ENCODE results near the gene UBXN11.
"Not testable (repeated sequence)": the region's sequence is repeated elsewhere in the genome, so short reads cannot be mapped to it uniquely, and the experiment has no call there.

The UBXN11 gene

GRCh38 chr1:26335774-26336476, 29.5 kb upstream of the UBXN11 start:
- peaks cover 9% of the 10 kb centered on the region; the same call in 1 of the 2 replicates for H3K27me3 ChIP-seq (ENCODE audit: insufficient read depth, low read length)
- no peaks in the 10 kb centered on the region for H3K9me3 ChIP-seq (ENCODE audit: insufficient read depth, low read depth, low read length)
- peaks cover 8% of the 10 kb centered on the region for H3K36me3 ChIP-seq (ENCODE audit: insufficient read depth, low read length)
- H3K4me3 ChIP-seq (ENCODE audit: low read length) = peak overlapping the region; percentile 86
- H3K9ac ChIP-seq (ENCODE audit: low read depth, low read length) = peak overlapping the region; percentile 62
- H3K4me1 ChIP-seq (ENCODE audit: insufficient read depth, low read length) = peaks cover 25% of the 10 kb centered on the region
- WGBS = 3% methylated on average over 40 of the region's 41 CpGs
- H3K27ac ChIP-seq (ENCODE audit: low read depth, low read length) = no peak overlapping the region

- Histone ChIP-seq H3K36me3 (ENCODE audit: insufficient read depth, low read length) (peaks cover 16% of the 10 kb centered on the region), H3K4me1 (ENCODE audit: insufficient read depth, low read length) (peaks cover 24% of the 10 kb centered on the region)
- not testable (repeated sequence) for H3K4me3 ChIP-seq (ENCODE audit: low read length); H3K27me3 ChIP-seq (ENCODE audit: insufficient read depth, low read length); H3K27ac ChIP-seq (ENCODE audit: low read depth, low read length); H3K9me3 ChIP-seq (ENCODE audit: insufficient read depth, low read depth, low read length); H3K9ac ChIP-seq (ENCODE audit: low read depth, low read length)
- 96% methylated on average over 8 of the region's 8 CpGs for WGBS
Observed at GRCh38 chr1:26333312-26333711, 26.9 kb upstream of the UBXN11 start.

DNA sequence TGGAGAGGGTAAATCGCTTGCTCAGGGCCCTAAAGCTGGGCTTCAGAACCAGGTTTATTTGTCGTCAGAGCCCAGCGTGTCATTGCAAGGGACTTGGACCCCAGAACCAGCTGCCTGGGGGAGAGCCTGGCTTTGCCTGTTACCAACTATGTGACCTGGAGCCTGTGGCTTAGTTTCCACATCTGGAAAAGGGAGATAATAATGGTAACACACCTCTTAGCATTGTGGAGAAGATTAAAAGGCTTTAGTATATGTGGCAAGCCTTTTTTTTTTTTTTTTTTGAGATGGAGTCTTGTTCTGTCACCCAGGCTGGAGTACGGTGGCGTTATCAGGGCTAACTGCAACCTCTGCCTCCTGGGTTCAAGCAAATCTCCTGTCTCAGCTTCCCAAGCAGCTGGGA, 23.8 kb upstream of the UBXN11 start:
- Histone ChIP-seq H3K27me3 (ENCODE audit: insufficient read depth, low read length) (no peaks in the 10 kb centered on the region), H3K9me3 (ENCODE audit: insufficient read depth, low read depth, low read length) (no peaks in the 10 kb centered on the region), H3K9ac (ENCODE audit: low read depth, low read length) (no peak overlapping the region), H3K4me1 (ENCODE audit: insufficient read depth, low read length) (peaks cover 5% of the 10 kb centered on the region), H3K27ac (ENCODE audit: low read depth, low read length) (no peak overlapping the region), H3K4me3 (ENCODE audit: low read length) (no peak overlapping the region), H3K36me3 (ENCODE audit: insufficient read depth, low read length) (peaks cover 27% of the 10 kb centered on the region)
- 97% methylated on average over 5 of the region's 5 CpGs for WGBS

DNA sequence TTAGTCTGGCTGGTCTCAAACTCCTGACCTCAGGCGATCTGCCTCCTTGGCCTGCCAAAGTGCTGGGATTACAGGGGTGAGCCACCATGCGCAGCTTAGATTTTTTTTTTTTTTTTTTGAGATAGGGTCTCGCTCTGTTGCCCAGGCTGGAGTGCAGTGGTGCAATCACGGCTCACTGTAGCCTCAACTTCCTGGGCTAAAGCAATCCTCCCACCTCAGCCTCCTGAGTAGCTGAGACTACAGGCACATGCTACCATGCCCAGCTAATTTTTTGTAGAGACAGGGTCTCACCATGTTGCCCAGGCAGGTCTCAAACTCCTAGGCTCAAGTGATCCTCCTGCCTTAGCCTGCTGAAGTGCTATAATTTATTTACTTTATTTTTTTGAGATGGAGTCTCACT, 22.9 kb upstream of the UBXN11 start:
- not testable (repeated sequence) for H3K9ac ChIP-seq (ENCODE audit: low read depth, low read length); H3K4me1 ChIP-seq (ENCODE audit: insufficient read depth, low read length); H3K27ac ChIP-seq (ENCODE audit: low read depth, low read length); H3K4me3 ChIP-seq (ENCODE audit: low read length); H3K27me3 ChIP-seq (ENCODE audit: insufficient read depth, low read length); H3K9me3 ChIP-seq (ENCODE audit: insufficient read depth, low read depth, low read length)
- WGBS = 98% methylated on average over 4 of the region's 4 CpGs
- peaks cover 35% of the 10 kb centered on the region for H3K36me3 ChIP-seq (ENCODE audit: insufficient read depth, low read length)

- Histone ChIP-seq H3K27ac (ENCODE audit: low read depth, low read length) (no peak overlapping the region), H3K9me3 (ENCODE audit: insufficient read depth, low read depth, low read length) (no peaks in the 10 kb centered on the region), H3K4me3 (ENCODE audit: low read length) (no peak overlapping the region), H3K27me3 (ENCODE audit: insufficient read depth, low read length) (no peaks in the 10 kb centered on the region), H3K9ac (ENCODE audit: low read depth, low read length) (no peak overlapping the region), H3K4me1 (ENCODE audit: insufficient read depth, low read length) (no peaks in the 10 kb centered on the region), H3K36me3 (ENCODE audit: insufficient read depth, low read length) (peaks cover 43% of the 10 kb centered on the region)
- 84% methylated on average over 8 of the region's 8 CpGs for WGBS
Observed at GRCh38 chr1:26328597-26328996, 22.2 kb upstream of the UBXN11 start.

DNA sequence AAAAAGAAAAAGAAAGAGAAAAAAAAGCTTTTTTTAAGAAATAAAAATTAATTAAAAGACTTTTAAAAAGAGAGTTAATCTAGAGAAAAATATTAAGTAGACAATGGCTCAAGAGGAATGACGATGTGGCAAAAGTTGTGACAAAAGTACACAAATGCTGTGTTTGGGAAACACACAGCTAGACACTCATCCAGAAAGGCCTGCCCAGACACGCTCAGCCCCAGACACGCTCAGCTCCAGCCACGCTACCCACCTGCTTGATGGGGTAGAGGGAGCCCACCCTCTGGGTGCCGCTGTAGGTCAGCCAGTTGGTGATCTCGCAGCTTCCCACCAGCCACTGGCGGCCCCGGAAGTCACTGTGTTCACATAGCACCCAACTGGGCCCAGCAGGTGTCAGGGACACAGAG, 21.5 kb upstream of the UBXN11 start:
- H3K4me3 ChIP-seq (ENCODE audit: low read length) = no peak overlapping the region
- no peaks in the 10 kb centered on the region for H3K9me3 ChIP-seq (ENCODE audit: insufficient read depth, low read depth, low read length)
- WGBS = 83% methylated on average over 8 of the region's 8 CpGs
- no peak overlapping the region for H3K27ac ChIP-seq (ENCODE audit: low read depth, low read length)
- H3K36me3 ChIP-seq (ENCODE audit: insufficient read depth, low read length) = peaks cover 49% of the 10 kb centered on the region
- no peak overlapping the region for H3K9ac ChIP-seq (ENCODE audit: low read depth, low read length)
- H3K27me3 ChIP-seq (ENCODE audit: insufficient read depth, low read length) = no peaks in the 10 kb centered on the region
- no peaks in the 10 kb centered on the region for H3K4me1 ChIP-seq (ENCODE audit: insufficient read depth, low read length)

DNA sequence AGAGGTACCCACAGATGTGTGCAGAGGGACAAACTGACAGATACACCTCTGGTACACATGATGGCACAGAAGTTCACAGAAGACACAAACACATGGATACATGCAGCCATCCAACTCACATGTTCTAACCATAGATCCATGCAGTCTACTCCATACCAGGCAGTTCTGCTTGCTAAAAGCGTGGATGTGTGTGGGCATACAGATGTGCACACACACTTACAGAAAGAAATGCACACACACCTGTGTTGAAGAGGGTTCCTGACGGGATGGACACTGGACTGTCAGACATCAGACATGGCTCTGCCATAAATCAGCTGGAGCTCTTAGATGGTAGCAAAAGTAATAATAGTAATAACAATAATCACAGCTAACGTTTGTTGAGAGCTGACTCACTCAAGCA, 18.1 kb upstream of the UBXN11 start:
- Histone ChIP-seq H3K27me3 (ENCODE audit: insufficient read depth, low read length) (no peaks in the 10 kb centered on the region), H3K9ac (ENCODE audit: low read depth, low read length) (no peak overlapping the region), H3K4me3 (ENCODE audit: low read length) (no peak overlapping the region), H3K36me3 (ENCODE audit: insufficient read depth, low read length) (peaks cover 41% of the 10 kb centered on the region), H3K4me1 (ENCODE audit: insufficient read depth, low read length) (no peaks in the 10 kb centered on the region), H3K9me3 (ENCODE audit: insufficient read depth, low read depth, low read length) (no peaks in the 10 kb centered on the region), H3K27ac (ENCODE audit: low read depth, low read length) (no peak overlapping the region)
- 92% methylated on average over 3 of the region's 3 CpGs for WGBS

- Histone ChIP-seq H3K9me3 (ENCODE audit: insufficient read depth, low read depth, low read length) (no peaks in the 10 kb centered on the region), H3K4me1 (ENCODE audit: insufficient read depth, low read length) (no peaks in the 10 kb centered on the region), H3K9ac (ENCODE audit: low read depth, low read length) (no peak overlapping the region), H3K27me3 (ENCODE audit: insufficient read depth, low read length) (no peaks in the 10 kb centered on the region), H3K27ac (ENCODE audit: low read depth, low read length) (no peak overlapping the region), H3K4me3 (ENCODE audit: low read length) (no peak overlapping the region), H3K36me3 (ENCODE audit: insufficient read depth, low read length) (peaks cover 41% of the 10 kb centered on the region)
- 95% methylated on average over 2 of the region's 2 CpGs for WGBS
Observed at GRCh38 chr1:26323382-26323781, 16.9 kb upstream of the UBXN11 start.

DNA sequence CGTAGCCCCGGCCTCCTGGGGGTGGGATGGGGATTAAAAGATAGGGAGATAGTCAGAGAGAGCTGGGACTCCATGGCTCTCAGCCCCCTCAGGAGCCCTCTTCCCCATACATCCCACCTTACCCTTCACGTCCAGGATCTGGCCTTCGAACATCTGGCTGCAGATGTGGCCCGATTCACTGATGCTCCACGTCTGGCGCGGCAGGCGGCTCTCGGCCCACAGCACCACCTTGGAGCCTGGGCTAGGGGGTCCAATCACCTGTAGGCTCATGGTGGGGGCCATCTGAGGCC, 15.6 kb upstream of the UBXN11 start:
- Histone ChIP-seq H3K9ac (ENCODE audit: low read depth, low read length) (no peak overlapping the region), H3K4me1 (ENCODE audit: insufficient read depth, low read length) (peaks cover 9% of the 10 kb centered on the region), H3K9me3 (ENCODE audit: insufficient read depth, low read depth, low read length) (no peaks in the 10 kb centered on the region), H3K27me3 (ENCODE audit: insufficient read depth, low read length) (no peaks in the 10 kb centered on the region), H3K36me3 (ENCODE audit: insufficient read depth, low read length) (peaks cover 41% of the 10 kb centered on the region), H3K27ac (ENCODE audit: low read depth, low read length) (no peak overlapping the region), H3K4me3 (ENCODE audit: low read length) (no peak overlapping the region)
- 88% methylated on average over 10 of the region's 10 CpGs for WGBS

DNA sequence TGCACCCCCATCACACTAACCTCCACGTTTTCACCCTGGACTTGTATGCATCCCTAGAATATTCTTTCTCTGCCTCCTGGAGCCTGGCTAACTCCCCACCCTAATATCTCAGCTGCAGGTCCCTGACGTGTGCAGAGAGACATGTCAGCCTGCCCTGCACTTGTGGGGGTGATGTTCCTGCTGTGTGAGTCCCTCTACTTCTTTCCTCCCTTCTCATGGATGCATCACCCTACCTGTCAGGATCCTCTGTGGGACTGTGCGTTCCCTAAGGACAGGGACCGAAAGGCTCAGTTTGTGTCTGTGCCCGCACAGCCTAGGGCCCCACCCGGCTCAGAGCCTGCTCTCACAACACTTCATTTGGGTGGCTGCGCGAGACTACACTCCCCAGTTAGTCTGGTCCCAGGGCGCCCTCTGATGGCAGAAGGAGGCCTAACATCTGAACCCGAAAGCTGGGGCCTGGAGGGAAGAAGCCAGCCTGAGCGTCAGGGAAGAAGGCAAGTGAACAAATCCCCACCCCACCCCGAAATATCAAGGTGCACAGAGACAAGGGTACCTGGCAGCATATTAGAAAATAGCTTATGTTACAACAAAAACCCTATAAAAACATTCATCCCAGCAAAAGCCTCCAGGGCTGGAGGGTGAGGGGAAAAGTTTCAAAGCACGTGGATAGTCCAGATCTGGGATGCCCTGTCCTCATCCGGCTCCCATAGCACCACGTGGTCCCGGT, 15.0 kb upstream of the UBXN11 start:
- H3K4me1 ChIP-seq (ENCODE audit: insufficient read depth, low read length) = peaks cover 9% of the 10 kb centered on the region
- H3K27ac ChIP-seq (ENCODE audit: low read depth, low read length) = no peak overlapping the region
- no peak overlapping the region for H3K9ac ChIP-seq (ENCODE audit: low read depth, low read length)
- H3K9me3 ChIP-seq (ENCODE audit: insufficient read depth, low read depth, low read length) = no peaks in the 10 kb centered on the region
- peaks cover 37% of the 10 kb centered on the region for H3K36me3 ChIP-seq (ENCODE audit: insufficient read depth, low read length)
- no peaks in the 10 kb centered on the region for H3K27me3 ChIP-seq (ENCODE audit: insufficient read depth, low read length)
- 44% methylated on average over 15 of the region's 16 CpGs for WGBS
- no peak overlapping the region for H3K4me3 ChIP-seq (ENCODE audit: low read length)

GRCh38 chr1:26320896-26321295, 14.5 kb upstream of the UBXN11 start:
- no peaks in the 10 kb centered on the region for H3K27me3 ChIP-seq (ENCODE audit: insufficient read depth, low read length)
- no peaks in the 10 kb centered on the region for H3K9me3 ChIP-seq (ENCODE audit: insufficient read depth, low read depth, low read length)
- peaks cover 11% of the 10 kb centered on the region for H3K4me1 ChIP-seq (ENCODE audit: insufficient read depth, low read length)
- H3K36me3 ChIP-seq (ENCODE audit: insufficient read depth, low read length) = peaks cover 36% of the 10 kb centered on the region
- H3K4me3 ChIP-seq (ENCODE audit: low read length) = no peak overlapping the region
- no peak overlapping the region for H3K9ac ChIP-seq (ENCODE audit: low read depth, low read length)
- WGBS = 83% methylated on average over 2 of the region's 2 CpGs
- no peak overlapping the region for H3K27ac ChIP-seq (ENCODE audit: low read depth, low read length)

All from HUES64 (cell line).